Ishikawa (cell line): Measurements from ENCODE around the gene FBXL17.

Experiments
- CEBPB ChIP-seq: IDR thresholded peaks from 2 replicates; pipeline ENCODE4 v1.6.1; 2012
- EP300 ChIP-seq: IDR thresholded peaks from 2 replicates; pipeline ENCODE4 v1.6.1; 2012; ENCODE audit warnings: borderline replicate concordance
- MAX ChIP-seq: IDR thresholded peaks from 2 replicates; pipeline ENCODE4 v1.6.1; 2012
- NFIC ChIP-seq: IDR thresholded peaks from 2 replicates; pipeline ENCODE4 v1.6.1; 2012
- RAD21 ChIP-seq: IDR thresholded peaks from 2 replicates; pipeline ENCODE4 v1.6.1; 2012; ENCODE audit warnings: low read depth
- REST ChIP-seq: IDR thresholded peaks from 2 replicates; pipeline ENCODE4 v1.6.1; 2012; ENCODE audit warnings: low read depth, mild to moderate bottlenecking
- TAF1 ChIP-seq: IDR thresholded peaks from 2 replicates; pipeline ENCODE4 v1.6.1; 2012; ENCODE audit warnings: low read depth, mild to moderate bottlenecking
- ZBTB7A ChIP-seq: IDR thresholded peaks from 2 replicates; pipeline ENCODE4 v1.6.1; 2012; ENCODE audit warnings: low read depth

DNA sequence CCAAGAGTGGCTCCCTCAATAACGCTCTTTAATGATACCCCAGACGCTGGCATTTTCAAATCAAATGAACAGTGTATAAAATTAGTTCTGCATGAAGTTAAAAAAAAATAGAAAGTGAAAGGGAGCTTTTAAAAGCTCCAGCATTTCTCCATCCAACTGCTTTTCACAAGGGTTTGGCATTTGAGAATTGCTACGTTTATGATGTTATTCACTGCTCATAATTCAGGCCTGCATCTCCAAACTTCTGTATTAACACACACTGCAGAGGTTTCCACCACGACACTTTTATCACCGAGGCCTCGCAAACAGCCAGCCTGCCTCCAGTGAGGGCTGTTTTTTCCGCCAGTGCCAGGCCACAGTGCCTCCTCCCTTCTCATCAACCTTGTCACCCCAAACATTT, 505.6 kb downstream of the FBXL17 start:
- TF ChIP-seq CEBPB (no peak), MAX (no peak), EP300 (no peak), ZBTB7A (no peak), RAD21 (no peak), NFIC (no peak), TAF1 (no peak), REST (no peak)
